ENCODE data around the gene TDRD9. TPM values are rescaled to one million over a fixed set of nuclear protein-coding genes. Genes with fewer than 3 reads are reported as not detected.
"Not testable (repeated sequence)": the region's sequence is repeated elsewhere in the genome, so short reads cannot be mapped to it uniquely, and the experiment has no call there.

TDRD9 gene
- total and polyA plus RNA-seq, 8 donors: 0.63 to 9.1 (median 2.2) TPM

- no peak for ATAC-seq
- Histone ChIP-seq H3K9me3 (no peaks in the 10 kb centered on the region), H3K36me3 (peaks cover 0 to 66% of the 10 kb centered on the region in 2 donors), H3K4me3 (no peak overlapping the region), H3K27me3 (no peaks in the 10 kb centered on the region), H3K4me1 (peaks cover 8 to 27% of the 10 kb centered on the region in 2 donors), H3K27ac (no peak overlapping the region)
- no peak for DNase-seq
- TF ChIP-seq CTCF (IDR thresholded peaks at IDR 0.05): no peak
- intact Hi-C loops (cut with DNase I): loop anchor here in 1 of 2 donors (10.0 kb wide), 1 partner anchor 112 kb away; no protein-coding TSS in a partner anchor
Measured at GRCh38 chr14:103916636-103917262, 11.5 kb upstream of the TDRD9 start.

DNA sequence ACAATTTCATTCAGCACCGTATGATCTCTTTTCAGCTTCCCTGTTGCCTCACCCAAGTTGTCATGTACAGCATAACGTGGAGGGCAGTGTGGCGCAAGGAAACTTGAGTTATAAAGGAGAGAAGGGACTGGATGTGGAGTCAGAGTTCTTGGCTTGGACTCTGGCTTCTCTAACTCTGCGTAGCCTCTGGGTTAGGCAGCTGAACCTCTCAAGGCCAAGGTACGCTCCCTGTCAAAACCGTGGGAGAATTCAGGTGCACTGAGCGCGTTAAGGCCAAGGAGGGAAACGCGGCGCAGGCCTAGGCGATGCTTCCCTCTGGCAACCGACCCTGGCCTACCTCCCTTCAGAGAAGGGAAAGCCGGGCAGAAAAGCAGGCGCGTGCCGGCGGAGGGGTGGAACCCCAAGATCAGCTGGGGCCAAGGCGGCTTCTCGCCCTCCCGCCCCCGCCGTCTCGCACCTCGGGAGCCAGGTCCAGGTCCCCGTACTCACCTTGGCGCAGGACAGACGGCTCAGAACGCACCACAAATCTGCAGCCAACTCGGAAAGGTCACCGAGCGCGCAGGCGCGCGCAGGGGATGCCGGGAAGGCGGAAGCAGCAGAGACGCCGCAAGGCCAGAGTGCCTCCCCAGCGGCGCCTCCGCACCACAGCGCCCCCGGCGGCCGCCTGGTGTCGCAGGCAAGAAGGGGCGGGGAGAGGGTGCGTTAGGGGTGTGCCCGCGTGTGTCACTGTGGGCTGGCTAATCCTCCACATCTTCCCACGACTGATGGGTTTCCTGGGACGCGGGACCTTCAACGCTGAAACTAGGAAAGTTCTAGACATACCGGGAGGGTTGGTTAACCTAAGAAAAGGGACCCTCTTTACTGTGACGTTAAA is 7.0 kb upstream of the TDRD9 start:
- peak; percentile 100 for ATAC-seq

DNA sequence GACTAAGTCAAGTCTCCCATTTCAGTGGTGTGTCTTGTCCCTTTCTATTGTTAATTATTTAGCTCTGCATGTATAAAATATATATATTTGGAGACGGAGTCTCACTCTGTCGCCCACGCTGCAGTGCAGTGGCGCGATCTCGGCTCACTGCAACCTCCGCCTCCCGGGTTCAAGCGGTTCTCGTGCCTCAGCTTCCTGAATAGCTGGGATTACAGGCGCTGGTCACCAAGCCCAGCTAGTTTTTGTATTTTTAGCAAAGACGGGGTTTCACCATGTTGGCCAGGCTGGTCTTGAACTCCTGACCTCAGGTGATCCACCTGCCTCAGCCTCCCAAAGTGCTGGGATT is 6.4 kb upstream of the TDRD9 start:
- ATAC-seq; DNase-seq; intact Hi-C loops (cut with DNase I); H3K9me3 ChIP-seq; H3K27ac ChIP-seq; H3K27me3 ChIP-seq: not testable (repeated sequence)
- H3K4me1 ChIP-seq: peaks cover 8 to 30% of the 10 kb centered on the region in 2 donors
- peaks cover 0 to 15% of the 10 kb centered on the region in 2 donors for H3K36me3 ChIP-seq
- H3K4me3 ChIP-seq: peak overlapping the region; percentile 76 to 88

More for the DNA sequence above, 7.0 kb upstream of the TDRD9 start:
- intact Hi-C loops (cut with DNase I): no loop called here
- TF ChIP-seq CTCF (IDR thresholded peaks at IDR 0.05): peak; percentile 97 to 100
- no peaks in the 10 kb centered on the region for H3K27me3 ChIP-seq
- H3K9me3 ChIP-seq: no peaks in the 10 kb centered on the region
- peaks cover 8 to 30% of the 10 kb centered on the region in 2 donors for H3K4me1 ChIP-seq
- H3K4me3 ChIP-seq: peak overlapping the region; percentile 76 to 88
- H3K27ac ChIP-seq: peak overlapping the region; percentile 49 to 86
- peak; percentile 93 to 99 (median 95) for DNase-seq
- H3K36me3 ChIP-seq: peaks cover 0 to 21% of the 10 kb centered on the region in 2 donors

DNA sequence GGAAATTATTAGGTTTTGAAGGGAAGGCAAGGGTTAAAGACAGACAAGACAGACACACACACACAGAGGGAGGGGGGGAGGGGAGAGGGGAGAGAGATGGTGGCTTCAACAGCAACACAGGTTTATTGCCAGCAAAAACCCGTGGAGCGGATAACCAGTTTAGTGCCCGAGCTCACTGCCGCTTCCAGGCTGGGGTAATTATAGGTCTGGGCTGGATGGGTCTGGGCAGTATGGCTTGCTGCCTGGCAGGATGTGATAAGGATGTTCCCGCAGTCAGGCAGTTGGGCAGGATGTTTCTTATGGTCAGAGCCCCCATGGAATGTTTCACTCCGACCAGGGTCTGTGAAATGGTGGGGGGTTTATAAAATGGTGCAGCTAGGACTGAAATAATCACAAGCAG is 4.4 kb upstream of the TDRD9 start:
- no peak overlapping the region for H3K4me3 ChIP-seq
- no peaks in the 10 kb centered on the region for H3K36me3 ChIP-seq
- H3K27me3 ChIP-seq: peaks cover 0 to 4% of the 10 kb centered on the region in 2 donors
- H3K9me3 ChIP-seq: no peaks in the 10 kb centered on the region
- intact Hi-C loops (cut with DNase I): no loop called here
- ATAC-seq (no peak), DNase-seq (no peak)
- H3K27ac ChIP-seq: no peak overlapping the region
- no peak for TF ChIP-seq CTCF (IDR thresholded peaks at IDR 0.05)
- H3K4me1 ChIP-seq: peaks cover 8 to 26% of the 10 kb centered on the region in 2 donors

GRCh38 chr14:103925316-103925715 is 2.9 kb upstream of the TDRD9 start:
- DNase-seq: no peak
- no peaks in the 10 kb centered on the region for H3K36me3 ChIP-seq
- peaks cover 0 to 4% of the 10 kb centered on the region in 2 donors for H3K27me3 ChIP-seq
- H3K4me1 ChIP-seq: peaks cover 4 to 15% of the 10 kb centered on the region in 2 donors
- H3K27ac ChIP-seq: no peak overlapping the region
- ATAC-seq: no peak
- intact Hi-C loops (cut with DNase I): no loop called here
- no peak for TF ChIP-seq CTCF (IDR thresholded peaks at IDR 0.05)
- no peaks in the 10 kb centered on the region for H3K9me3 ChIP-seq
- H3K4me3 ChIP-seq: no peak overlapping the region
